GM23248 (cell line): ENCODE measurements around the gene KIF21A.

Source experiments
- EZH2 ChIP-seq: fragments of 200-600 bp; sonication (generic); IDR thresholded peaks from 2 replicates; pipeline ENCODE4 v1.6.1; 2018; ENCODE audit warnings: antibody characterized with exemption, mild to moderate bottlenecking; ENCODE audit not compliant: insufficient read depth, poor library complexity, severe bottlenecking
- EZH2phosphoT487 ChIP-seq: fragments of 200-600 bp; sonication (generic); IDR thresholded peaks from 2 replicates; pipeline ENCODE4 v1.6.1; 2018; ENCODE audit warnings: antibody characterized with exemption, moderate library complexity, mild to moderate bottlenecking, low read depth; ENCODE audit not compliant: insufficient read depth

GRCh38 chr12:39402922-39403321 is 40.0 kb downstream of the KIF21A start:
- TF ChIP-seq EZH2phosphoT487 (no peak), EZH2 (no peak)
